Activated gamma-delta T cell treated with Interleukin-2 at 50 U/mL for 16 hours (primary cell): Measurements from ENCODE around the gene THSD4.

Source experiments
- DNase-seq: peaks from one replicate; pipeline ENCODE4 v3.0.0-alpha.2; 2020

Gene THSD4

DNA sequence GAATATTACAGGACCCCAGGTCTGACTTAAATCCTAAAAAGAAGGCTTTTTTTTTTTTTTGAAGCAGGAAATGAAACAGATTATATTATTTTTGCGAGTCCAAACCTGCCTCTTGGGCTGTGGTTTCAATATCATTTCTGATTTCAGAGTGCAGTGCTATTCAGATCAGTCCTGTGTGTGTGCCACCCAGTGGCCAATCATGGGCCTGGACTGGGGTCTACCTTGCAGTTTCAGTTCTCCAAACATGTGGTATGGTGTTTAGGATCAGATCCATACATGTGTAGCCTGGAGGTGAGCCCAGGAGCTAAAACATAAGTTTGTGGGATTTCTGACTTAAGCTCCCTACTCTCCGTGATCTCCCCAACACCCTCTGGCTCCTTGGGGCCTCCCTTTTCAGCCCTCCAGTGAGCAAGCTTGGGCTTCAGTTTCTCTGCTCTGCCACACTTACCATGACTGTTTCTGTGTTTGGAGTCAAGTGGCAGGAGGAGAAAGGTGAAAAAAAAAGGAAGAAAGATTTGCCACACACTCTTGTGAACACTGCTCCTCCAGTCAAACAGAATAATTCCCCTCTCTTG, 12.1 kb upstream of the THSD4 start:
- DNase-seq, result no peak

DNA sequence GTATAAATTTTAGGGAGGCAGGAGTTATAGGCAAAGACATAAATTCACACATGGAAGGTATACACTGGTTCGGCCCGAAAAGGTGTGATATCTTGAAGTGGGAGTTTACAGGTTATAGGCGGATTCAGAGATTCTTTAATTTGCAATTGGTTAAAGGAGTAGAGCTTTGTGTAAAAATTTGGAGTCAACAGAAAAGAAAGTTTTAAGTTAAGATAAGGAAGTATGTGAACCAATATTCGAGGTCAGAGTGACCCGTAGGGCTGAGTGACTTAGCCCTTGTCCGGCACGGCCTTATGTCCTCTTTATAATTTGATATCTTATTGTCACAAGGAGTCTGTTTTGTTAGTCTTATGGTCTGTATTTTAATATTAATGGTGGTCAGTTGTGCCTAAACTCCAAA, 10.6 kb upstream of the THSD4 start:
- no peak for DNase-seq

DNA sequence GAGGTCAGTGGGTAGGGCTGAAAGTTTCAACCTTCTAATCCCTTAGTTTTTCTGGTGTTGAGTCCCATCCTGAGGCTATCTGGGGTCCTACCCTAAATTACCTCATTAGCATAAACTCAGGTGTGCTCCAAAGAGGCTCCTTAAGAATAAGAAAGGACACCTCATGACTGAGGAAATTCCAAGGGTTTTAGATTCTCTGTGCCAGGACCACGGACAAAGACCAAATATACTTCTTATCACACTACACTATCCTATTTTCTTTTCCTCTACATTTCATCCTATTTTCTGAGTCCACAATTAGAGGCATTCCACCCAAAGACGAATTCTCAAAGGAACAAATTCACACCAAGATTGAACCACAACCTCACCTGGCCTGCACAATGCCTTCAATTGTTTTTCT, 9.8 kb upstream of the THSD4 start:
- DNase-seq, result no peak

DNA sequence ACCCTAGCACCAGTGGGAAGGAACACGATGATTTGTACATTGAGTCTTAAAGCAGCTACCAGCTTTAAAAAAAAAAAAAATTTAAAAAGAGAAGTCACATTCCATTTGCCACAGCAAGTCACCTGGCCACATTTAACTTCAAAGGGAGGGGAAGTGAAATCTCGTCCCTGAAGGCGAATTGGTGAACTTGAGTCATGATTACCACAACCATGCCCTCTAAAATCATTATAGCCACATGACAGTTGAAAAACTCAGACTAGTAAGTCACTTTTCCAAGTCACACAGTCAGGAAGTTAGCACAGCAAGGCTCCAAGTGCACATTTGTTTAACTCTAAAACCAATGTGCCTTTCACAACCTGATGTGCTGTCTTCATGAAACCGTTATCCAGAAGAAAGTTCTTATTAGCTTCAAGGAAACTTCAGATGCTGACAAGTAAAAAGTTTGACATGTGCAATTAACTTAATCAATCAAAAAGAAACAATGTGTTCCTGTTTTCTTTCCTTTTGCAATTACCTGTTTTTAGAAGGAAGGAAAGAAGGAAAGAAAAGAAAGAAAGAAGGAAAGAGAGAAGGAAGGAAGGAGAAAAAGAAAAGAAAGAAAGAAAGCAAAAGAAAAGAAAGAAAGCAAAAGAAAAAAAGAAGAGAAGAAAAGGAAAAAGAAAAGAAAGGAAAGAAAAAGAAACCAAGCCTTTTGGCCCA, 8.3 kb upstream of the THSD4 start:
- DNase-seq, result no peak

DNA sequence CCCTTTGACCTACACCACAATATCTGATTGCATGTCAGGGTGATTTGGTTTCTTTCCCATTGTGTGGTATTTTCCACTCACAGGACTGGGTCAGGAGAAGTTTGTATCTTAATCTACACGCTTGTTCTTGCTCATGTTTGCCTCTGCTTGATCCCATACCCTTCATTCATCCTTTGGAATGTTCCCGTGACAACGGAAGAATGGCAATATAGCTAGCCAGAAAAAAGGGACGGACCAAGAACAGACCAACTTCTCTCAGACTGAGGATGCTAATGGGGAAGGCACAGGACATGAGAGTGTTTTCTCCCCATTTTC, 7.8 kb upstream of the THSD4 start:
- no peak for DNase-seq

DNA sequence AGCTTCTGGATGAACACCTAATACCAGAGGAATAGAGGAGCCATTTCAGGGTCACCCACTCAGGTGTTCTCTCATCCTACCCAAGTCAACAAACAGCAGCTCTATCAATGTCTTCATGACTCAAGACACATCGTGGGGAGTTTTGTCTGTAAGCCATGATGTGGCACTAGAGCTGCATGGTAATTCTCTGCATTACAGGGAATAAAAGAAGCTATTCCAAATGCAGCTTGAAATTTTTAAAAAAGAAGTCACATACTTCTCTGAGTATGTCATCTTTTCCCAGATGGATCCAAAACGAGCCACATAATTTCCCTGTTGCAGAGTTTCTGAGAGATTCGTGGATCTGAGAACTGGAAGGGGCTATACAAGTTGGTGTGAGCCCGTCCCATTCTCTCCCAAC, 6.1 kb upstream of the THSD4 start:
- DNase-seq, result no peak

DNA sequence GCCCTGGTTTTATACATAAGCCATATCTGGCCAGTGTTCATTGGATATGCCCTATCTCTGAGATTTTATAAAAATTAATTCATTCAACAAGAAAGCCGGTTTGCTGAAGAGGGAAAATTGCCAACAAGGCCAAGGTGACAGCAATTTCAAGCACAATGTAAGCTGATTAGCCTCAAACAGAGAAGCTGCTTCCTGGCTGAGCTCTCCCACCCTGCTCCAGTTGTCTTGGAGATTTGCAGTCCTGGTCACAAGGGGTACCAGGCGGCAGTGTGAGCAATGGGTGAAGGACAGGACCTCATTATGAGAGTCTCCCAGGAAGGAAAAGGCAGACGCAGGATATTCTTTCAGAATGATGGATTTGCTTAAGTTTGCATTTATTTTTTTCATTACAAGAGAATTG, 5.4 kb upstream of the THSD4 start:
- DNase-seq, result no peak

DNA sequence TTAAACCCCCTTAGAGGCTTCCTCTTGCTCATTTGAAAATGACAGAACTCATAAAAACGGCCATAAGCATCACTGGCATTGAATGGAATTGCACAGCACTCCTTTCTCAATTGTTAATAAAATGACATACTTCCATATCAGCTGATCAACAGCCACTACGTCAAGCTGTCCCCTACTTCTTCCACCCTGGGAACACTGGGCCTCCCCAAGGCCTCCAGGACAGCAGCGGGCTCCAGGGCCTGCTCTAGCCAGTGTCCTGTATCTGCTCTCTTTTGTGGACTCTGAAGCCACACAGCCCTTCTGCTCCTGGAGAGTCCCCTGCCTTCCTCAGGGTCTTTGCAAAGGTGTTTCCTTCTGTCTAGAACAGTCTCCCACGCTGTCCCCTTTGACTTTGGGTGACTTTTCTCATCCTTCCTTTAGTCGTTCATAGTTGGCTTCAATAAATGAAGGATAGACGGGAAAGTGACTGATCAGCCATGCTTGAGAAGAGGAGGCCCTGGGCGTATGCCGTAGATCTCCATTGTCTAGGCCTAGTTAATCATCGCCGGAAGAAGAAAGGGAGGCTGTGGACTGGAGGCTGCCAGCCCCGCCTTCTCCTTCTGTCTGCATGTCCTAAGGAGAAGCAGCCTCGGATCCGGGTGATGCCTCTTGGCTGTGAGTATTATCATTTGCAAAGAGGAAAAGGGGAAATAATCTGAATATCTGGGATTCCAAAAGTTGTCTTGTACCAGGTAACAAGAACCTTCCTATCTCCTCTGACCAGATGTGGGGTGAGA, 4.7 kb upstream of the THSD4 start:
- DNase-seq, result no peak

DNA sequence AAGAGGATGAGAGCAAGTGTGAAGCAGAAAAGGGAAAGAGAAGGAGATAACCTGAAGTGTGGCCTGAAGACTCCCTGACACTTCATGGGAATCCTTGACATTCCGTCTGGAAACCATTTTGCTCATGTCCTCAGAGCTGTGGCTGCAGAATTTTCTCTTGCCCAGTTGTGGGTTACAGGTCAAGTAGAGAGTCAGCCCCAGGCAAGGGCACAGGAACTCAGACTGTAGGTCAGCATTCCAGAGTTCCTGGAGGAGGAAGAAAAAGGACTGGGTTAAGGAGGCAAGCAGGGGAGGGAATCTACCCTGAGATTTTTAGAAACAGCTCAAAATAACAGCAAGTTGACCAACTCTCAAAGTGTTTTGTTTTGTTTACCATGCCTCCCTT, 4.1 kb upstream of the THSD4 start:
- no peak for DNase-seq

DNA sequence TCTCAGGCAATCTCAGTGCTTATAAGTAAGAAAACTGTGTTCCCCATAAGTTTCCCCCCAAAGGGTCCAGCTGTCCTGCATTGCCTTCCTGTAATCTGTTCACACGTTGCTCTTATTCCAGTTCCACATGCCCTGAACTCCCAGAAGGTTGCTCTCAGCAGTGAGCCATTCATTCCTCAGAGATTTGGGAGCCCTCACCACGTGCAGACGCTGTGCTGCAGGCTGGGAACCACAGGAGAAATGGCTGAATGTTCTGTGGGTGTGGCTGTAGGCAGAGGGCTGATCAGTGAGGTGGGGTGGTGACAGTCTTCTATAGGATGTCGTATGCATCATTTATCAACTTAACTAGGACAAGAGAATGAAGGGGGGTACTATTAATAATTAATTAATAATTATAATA, 3.3 kb upstream of the THSD4 start:
- no peak for DNase-seq

DNA sequence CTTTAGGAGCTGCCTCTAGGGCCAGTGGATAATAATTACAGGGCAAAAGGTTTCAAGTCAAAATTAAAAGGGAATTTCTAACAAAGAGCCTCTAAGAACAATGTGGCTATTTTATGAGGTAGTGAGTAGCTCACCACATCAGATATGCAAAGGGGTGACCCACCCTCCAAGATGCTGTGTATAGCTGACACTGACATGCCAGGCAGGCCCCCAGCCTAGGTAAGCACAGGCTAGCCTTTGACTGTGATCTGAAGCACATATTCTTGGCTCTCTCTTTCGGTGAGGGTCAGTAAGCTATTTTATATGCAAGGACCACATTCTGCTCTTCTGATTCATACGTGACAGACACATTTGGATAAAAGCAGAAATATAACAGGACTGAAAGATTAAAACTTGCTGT, 2.8 kb upstream of the THSD4 start:
- DNase-seq, result no peak

DNA sequence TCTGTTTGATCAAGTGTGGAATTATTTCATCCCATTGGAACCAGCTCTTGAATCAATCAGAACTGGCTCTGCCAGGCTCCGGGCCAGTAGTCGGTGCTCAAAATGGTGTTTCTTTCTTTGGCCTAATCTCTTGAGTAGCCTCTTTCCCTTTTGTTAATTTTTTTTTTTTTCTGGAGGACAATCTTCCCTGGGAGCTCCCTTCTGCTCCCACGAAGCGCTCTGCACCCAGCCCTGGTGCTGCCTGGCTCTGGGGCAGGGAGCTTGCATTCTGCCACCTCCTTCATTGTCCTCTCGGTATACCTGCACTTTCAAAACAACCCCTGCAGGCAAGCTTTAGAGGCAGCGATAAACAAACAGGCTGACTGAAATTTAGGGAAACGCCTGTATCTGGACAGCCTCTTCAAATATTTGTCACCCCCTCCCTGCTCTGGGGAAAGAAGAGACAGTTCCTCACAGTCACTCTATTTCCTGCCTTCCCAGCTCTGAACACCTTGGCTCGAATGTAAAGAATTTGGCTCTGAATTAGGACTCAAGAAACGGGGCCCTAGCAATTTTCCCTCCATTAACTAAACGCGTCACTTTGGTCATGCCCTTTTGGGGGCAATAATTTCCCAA, 1.1 kb upstream of the THSD4 start:
- no peak for DNase-seq

DNA sequence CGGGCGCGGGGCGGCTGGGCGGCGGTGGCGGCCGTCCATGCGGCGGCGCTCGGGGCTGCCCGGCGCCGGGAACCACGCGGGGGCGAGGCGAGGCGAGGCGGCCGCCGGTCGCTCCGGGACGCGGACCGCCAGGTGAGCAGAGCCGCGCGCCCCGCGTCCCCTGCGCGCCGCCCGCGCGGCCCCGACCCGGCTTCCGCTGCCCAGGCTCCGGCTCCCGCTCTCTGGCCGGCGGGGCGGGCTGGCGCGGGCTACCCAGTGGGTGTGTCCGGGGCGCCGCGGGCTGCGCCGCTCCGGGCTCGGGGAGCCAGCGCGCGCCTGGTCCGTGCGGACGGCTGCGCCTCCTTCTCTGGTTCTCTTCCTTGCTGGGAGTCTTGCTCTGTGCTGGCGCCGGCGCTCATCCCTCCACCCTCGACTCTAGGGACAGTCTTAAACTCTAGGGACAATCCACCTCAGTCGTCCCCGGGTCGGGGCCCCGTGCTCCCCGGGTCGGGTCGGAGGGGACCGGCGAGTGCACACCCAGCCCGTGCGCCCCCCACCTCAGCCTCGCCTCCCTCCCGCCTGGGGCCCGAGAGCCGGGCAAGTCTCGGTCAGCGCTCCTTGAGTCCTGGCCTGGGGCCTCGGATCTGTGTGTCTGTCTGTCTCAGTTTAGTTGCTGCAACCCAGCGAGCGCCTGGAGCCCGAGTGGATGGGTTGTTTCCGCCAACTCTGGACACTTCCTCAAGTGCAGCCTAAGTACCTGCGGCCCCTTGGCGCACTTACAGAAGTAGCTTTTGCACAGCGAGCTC, 488 bp downstream of the THSD4 start:
- no peak for DNase-seq

DNA sequence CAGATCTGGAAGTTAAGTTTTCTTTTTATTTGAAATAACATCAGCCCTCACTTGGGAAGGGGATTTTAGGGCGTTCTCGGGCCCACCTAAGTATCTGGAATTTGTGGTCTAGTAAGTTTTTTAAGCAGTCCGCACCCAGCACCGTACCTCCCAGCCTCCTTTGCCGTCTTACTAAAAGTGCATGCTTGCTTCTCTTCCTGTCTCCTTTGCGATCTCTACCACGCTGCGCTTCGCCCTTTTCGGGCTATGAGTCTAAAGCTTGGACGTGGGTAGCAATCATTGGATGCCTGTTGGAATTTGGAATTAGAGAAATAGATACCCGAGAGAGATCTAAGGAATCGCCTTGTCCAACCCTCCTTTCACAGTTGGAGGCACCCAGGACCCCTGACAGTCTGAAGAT, 1.1 kb downstream of the THSD4 start:
- DNase-seq, result no peak

DNA sequence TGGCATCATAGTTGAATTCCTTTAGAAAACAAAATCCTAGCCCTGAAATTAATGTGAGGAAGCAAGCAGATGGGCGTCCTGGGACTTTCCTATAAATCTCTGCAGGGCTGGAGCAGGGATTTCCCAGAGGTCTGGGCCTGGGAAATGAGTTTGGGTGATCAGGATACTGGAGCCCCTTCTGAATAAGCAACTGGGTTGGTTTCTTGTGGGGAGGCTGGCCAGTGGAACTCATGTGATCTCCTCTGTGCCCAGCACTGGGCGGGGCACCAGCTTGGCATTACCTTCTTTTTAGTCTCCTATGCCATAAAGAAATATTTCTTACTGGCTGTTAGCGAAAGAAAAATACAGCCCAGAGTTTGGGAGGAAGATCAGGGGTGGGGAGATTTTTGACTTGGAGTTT, 1.7 kb downstream of the THSD4 start:
- no peak for DNase-seq

DNA sequence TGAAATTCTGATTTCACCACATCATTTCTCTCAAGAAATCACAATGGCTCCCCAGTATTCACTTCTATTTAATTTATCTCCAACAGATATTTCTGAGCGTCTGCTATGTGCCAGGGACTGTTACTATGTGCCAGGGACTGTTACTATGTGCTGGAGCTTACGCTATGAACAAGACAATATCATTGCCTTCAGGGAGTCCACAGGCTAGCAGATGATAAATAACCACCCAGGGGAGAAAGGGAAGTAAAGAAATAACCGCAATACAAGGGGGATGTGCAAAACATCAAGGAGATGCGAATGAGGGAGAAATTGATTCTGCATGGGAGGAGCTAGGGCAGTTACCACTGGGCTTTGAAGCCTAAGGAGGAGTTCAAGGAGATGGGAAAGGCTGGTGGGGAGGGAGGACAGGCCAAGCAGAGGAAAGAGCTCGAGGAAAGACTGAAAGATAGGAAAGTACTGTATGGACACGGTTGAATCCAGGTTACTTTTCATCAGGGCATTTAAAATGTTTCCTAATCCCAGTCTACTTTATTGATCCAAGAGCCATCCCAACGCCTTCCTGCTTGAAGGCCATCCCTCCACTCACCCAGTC, 2.5 kb downstream of the THSD4 start:
- no peak for DNase-seq

DNA sequence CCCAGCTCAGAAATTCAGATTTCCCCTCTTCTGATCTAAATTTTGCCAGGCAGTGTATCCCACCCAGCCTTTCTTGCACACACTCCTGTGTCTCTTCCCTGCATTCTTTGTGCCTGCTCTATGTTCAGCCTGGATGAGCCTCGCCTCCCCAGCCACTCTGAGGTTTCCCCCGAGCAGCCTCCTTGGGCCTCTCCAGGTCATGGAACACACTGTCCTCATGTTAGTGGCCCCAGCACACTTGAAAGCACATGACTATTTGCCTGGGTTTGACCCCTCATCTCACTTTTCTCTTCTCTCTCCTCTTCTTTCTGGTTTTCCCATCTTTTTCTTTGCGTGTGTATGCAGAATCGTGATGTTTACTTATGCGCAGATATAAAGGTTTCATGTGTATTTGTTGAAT, 3.1 kb downstream of the THSD4 start:
- no peak for DNase-seq

DNA sequence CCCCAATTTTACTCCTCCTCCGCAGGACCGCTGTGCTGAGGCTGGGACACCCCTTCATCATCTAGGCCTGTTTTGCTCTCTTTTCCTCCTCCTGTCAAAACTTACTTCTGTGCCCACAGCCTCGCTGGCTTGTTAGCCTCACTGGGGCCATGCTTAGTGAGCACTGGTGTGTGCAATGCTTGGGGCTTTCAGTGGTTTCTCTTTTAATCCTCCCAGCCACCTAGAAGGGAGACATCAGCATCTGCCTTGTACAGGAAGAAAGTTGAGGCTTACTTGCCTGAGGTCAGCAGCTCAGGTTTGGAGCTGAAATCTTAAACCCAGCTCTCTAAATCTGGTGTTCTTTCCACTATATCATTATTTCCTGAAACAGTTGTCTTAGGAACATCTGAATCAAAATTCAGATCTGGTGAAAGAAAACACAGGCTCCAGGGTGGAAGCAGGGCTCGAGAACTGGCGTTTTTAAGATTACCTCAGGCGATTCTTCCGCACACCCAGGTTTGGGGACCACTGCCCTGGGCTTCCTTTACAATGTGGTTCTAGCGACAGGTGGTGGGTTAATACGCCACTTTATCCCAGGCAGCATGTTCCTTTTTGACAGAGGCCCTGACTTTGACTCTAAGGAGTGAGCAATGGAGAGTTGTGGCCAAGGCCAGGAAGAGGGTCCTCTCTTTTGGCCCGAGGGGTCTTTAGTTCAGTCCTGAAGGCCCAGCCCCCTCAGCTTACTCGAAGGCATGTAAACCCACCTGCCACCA, 3.8 kb downstream of the THSD4 start:
- no peak for DNase-seq

DNA sequence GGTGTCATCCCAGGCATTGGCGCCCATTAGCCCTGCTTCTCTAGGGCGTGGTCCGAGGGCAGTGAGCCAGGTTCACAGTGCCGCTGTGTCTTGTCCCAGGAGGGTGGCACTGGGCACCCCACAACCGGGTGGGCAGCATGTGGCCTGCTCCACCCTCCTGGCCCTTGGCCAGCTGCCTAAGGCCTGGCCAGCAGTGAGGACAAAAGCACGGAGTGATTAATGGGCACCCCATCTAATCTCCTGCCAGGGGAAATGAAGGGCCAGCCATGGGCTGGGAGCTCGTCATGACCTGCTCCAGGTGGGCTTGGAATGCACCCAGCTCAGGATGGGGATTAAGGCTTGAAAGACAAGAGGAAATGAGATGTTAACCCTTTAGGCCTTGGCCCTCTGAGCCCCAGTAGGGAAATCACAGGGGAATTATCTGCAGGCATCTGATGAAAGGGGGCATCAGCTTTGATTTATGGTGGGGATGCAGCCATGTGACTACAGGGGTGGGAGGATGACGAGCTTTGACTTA, 5.2 kb downstream of the THSD4 start:
- DNase-seq, result no peak

DNA sequence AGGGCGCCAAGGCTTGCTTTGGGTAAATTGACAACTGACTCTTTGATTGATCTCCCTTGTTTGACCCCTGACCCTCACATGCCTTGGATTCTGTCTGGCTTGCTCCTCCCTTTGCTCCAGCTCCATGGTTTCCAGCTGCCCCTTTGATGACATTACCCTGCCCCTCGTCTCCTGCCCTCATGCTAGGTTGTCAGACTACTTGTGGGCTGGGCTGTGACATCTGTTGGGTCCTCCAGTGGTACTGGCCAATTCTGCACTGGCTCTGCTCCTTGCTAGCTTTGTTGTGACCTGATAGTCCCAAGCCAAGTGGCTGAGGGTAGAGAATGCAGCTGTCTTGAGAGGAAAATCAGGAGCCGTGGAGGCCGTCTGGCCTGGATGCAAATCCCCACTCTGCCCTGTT, 6.2 kb downstream of the THSD4 start:
- DNase-seq, result no peak

DNA sequence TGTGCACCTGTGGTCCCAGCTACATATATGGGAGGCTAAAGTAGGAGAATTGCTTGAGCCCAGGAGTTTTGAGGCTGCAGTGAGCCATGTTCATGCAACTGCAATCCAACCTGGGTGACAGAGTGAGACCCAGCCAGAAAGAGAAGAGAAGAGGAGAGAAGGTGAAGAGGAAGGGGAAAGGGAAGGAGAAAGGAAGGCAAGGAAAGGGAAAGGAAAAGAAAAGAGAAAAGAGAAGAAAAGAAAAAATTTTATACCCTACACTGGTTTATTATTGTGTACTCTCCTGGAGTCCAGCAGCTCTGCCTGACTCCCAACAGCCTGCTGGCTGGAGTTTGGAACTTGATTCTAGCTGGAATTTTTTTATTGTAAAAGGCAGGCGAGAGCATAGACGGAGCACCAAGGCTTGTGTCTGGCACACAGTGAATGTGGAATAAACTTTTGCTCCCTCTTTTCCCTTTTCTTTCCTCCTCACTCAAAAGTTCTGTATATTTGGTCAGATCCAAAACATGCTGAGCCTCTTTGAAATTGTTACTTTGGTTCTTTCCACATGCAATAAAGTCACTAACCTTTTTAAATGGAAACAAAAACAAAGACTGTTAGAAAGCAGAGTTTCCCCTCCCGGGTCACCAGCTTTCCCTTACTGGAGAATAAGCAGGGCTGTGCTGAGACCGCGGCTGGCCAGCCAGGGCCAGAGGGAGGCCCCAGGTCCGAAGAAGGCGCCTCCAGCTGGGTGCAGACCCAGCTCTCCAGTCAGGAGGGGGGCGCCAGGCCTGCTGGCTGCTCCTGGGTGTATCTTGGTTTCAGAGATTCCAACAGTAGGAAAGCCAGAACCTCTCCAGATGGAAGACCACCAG, 9.9 kb downstream of the THSD4 start:
- DNase-seq, result no peak
